Measurements from ENCODE around the gene ATG4B.

Gene ATG4B

GRCh38 chr2:241666627-241667400, 29.3 kb downstream of the ATG4B start:
- DNase-seq (no peak), ATAC-seq (ENCODE audit: insufficient read depth, low read depth) (no peak)
- Histone ChIP-seq H2AFZ (ENCODE audit: low read depth, low read length) (no peak overlapping the region), H3K4me3 (ENCODE audit: low read depth in 1 of 2, low read length in 2 of 2) (no peak overlapping the region), H3K27me3 (ENCODE audit: insufficient read depth, low read length, poor library complexity) (no peaks in the 10 kb centered on the region), H4K20me1 (ENCODE audit: insufficient read depth, low read length) (peaks cover 8% of the 10 kb centered on the region), H3K4me1 (ENCODE audit: insufficient read depth, low read length) (no peaks in the 10 kb centered on the region), H3K9ac (ENCODE audit: low read depth, low read length) (no peak overlapping the region), H3K79me2 (ENCODE audit: insufficient read depth, low read length) (no peaks in the 10 kb centered on the region), H3K36me3 (ENCODE audit: insufficient read depth, low read length) (peaks cover 62% of the 10 kb centered on the region), H3K27ac (ENCODE audit: low read length) (no peak overlapping the region), H3K9me3 (ENCODE audit: insufficient read depth, low read length, severe bottlenecking) (no peaks in the 10 kb centered on the region), H3K4me2 (ENCODE audit: insufficient read depth, low read length) (no peak overlapping the region)
- no peak for TF ChIP-seq CTCF (IDR thresholded peaks at IDR 0.05; ENCODE audit: borderline replicate concordance, extremely low read depth, low read length, poor library complexity, severe bottlenecking)
- TF ChIP-seq EZH2 (IDR thresholded peaks at IDR 0.05; ENCODE audit: borderline replicate concordance, low read depth, low read length, severe bottlenecking) = no peak

DNA sequence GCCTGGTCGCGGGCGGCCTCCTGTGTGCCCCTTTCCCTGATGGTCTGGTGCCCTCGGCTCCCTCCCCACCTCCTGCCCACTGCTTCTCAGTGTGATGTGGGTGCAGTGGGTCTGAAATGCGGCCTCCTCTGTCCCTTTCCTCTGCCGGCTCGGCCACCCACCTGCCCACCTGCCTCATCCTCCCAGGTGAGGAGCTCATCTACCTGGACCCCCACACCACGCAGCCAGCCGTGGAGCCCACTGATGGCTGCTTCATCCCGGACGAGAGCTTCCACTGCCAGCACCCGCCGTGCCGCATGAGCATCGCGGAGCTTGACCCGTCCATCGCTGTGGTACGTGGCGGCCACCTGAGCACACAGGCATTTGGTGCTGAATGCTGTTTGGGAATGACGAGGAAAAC, 30.9 kb downstream of the ATG4B start:
- Histone ChIP-seq H2AFZ (ENCODE audit: low read depth, low read length) (no peak overlapping the region), H3K4me2 (ENCODE audit: insufficient read depth, low read length) (no peak overlapping the region), H3K4me1 (ENCODE audit: insufficient read depth, low read length) (no peaks in the 10 kb centered on the region), H3K36me3 (ENCODE audit: insufficient read depth, low read length) (peaks cover 72% of the 10 kb centered on the region), H3K27ac (ENCODE audit: low read length) (no peak overlapping the region), H3K79me2 (ENCODE audit: insufficient read depth, low read length) (no peaks in the 10 kb centered on the region), H3K27me3 (ENCODE audit: insufficient read depth, low read length, poor library complexity) (no peaks in the 10 kb centered on the region), H3K9me3 (ENCODE audit: insufficient read depth, low read length, severe bottlenecking) (no peaks in the 10 kb centered on the region), H3K4me3 (ENCODE audit: low read depth in 1 of 2, low read length in 2 of 2) (no peak overlapping the region), H3K9ac (ENCODE audit: low read depth, low read length) (no peak overlapping the region), H4K20me1 (ENCODE audit: insufficient read depth, low read length) (peaks cover 10% of the 10 kb centered on the region)
- ATAC-seq (ENCODE audit: insufficient read depth, low read depth) (no peak), DNase-seq (no peak)
- TF ChIP-seq EZH2 (IDR thresholded peaks at IDR 0.05; ENCODE audit: borderline replicate concordance, low read depth, low read length, severe bottlenecking) = no peak
- TF ChIP-seq CTCF (IDR thresholded peaks at IDR 0.05; ENCODE audit: borderline replicate concordance, extremely low read depth, low read length, poor library complexity, severe bottlenecking) = no peak

DNA sequence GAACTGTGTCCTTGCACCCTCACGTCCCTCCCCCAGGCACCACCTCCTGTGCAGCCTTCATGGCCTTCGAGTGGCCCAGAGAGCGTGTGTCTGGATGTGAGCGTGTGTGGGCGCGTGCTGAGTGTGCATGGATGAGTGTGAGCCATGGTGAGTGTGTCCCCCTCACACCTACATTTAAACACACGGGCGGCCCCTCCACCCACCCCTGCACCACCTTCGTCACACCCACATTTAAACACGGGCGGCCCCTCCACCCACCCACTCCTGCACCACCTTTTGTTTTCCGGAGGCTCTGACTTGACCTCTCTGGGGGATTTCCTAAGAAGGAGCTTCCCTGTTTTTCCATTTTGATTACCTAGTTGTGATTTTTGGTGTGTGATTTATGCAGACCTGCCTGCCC, 31.3 kb downstream of the ATG4B start:
- H3K36me3 ChIP-seq (ENCODE audit: insufficient read depth, low read length) = peaks cover 73% of the 10 kb centered on the region
- ATAC-seq (ENCODE audit: insufficient read depth, low read depth) = no peak

More for the DNA sequence above, 31.3 kb downstream of the ATG4B start:
- Histone ChIP-seq H3K27ac (ENCODE audit: low read length) (no peak overlapping the region), H2AFZ (ENCODE audit: low read depth, low read length) (no peak overlapping the region), H3K4me1 (ENCODE audit: insufficient read depth, low read length) (no peaks in the 10 kb centered on the region), H4K20me1 (ENCODE audit: insufficient read depth, low read length) (peaks cover 10% of the 10 kb centered on the region), H3K9ac (ENCODE audit: low read depth, low read length) (no peak overlapping the region), H3K4me3 (ENCODE audit: low read depth in 1 of 2, low read length in 2 of 2) (no peak overlapping the region), H3K9me3 (ENCODE audit: insufficient read depth, low read length, severe bottlenecking) (no peaks in the 10 kb centered on the region), H3K27me3 (ENCODE audit: insufficient read depth, low read length, poor library complexity) (no peaks in the 10 kb centered on the region), H3K79me2 (ENCODE audit: insufficient read depth, low read length) (no peaks in the 10 kb centered on the region), H3K4me2 (ENCODE audit: insufficient read depth, low read length) (no peak overlapping the region)
- DNase-seq = no peak
- TF ChIP-seq CTCF (IDR thresholded peaks at IDR 0.05; ENCODE audit: borderline replicate concordance, extremely low read depth, low read length, poor library complexity, severe bottlenecking) = no peak
- TF ChIP-seq EZH2 (IDR thresholded peaks at IDR 0.05; ENCODE audit: borderline replicate concordance, low read depth, low read length, severe bottlenecking) = no peak
